Measurements from ENCODE around the gene TIMP2.

GRCh38 chr17:78963378-78963777 lies 38.2 kb upstream of the TIMP2 start:
- TF ChIP-seq POLR2A (IDR thresholded peaks at IDR 0.05), result no peak
- TF ChIP-seq CTCF (IDR thresholded peaks at IDR 0.05), result no peak
